HEK293 (cell line): ENCODE measurements around the gene SIGLEC10.
A peak's percentile ranks its signal among the peaks of the same experiment; 100 is the strongest.

Experiments
- CTCF ChIA-PET: fragments of 350-600 bp; formaldehyde crosslinking; extraction: SDS; loops from one replicate; lab custom pipeline; 2021; ENCODE audit warnings: antibody characterized with exemption; lab: Yijun Ruan, JAX
- POLR2A ChIA-PET: fragments of 300-600 bp; formaldehyde crosslinking; extraction: SDS; loops from one replicate; lab custom pipeline; 2020; ENCODE audit warnings: antibody characterized with exemption, inconsistent platforms; lab: Yijun Ruan, JAX
- H3K27ac ChIP-seq: fragments of 200-500 bp; sonication (Bioruptor generic); 2 replicates; pipeline ENCODE4 v1.5.1; 2014; ENCODE audit warnings: low read depth, low read length, control low read depth, inconsistent platforms; ENCODE audit errors: extremely low read depth
- H3K36me3 ChIP-seq, 2 experiments: fragments of 200-500 bp in 1 of 2; sonication (Bioruptor generic) in 1 of 2; 1 replicate in 1 of 2; 2 replicates in 1 of 2; pipeline ENCODE4 v1.5.1; 2014 to 2017; ENCODE audit warnings: inconsistent platforms in 2 of 2, low read length in 2 of 2; ENCODE audit not compliant: control insufficient read depth in 2 of 2, insufficient read depth in 1 of 2
- H3K4me1 ChIP-seq: fragments of 200-500 bp; sonication (Bioruptor generic); 2 replicates; pipeline ENCODE4 v1.5.1; 2014; ENCODE audit warnings: mild to moderate bottlenecking, low read length, inconsistent platforms; ENCODE audit not compliant: control insufficient read depth, insufficient read depth
- H3K4me3 ChIP-seq: 2 replicates; pipeline ENCODE4 v1.5.1; 2011; ENCODE audit warnings: low read depth, mild to moderate bottlenecking, control low read depth, low read length, moderate library complexity
- H3K9me3 ChIP-seq: fragments of 200-500 bp; sonication (Bioruptor generic); 2 replicates; pipeline ENCODE4 v1.5.1; 2014; ENCODE audit warnings: low read depth, low read length, inconsistent platforms; ENCODE audit not compliant: control insufficient read depth, insufficient read depth
- FEZF1 ChIP-seq: fragments of 450-650 bp; formaldehyde crosslinking; IDR thresholded peaks from 2 replicates; pipeline ENCODE4 v1.5.1; 2016; ENCODE audit warnings: missing biosample characterization, missing genetic modification characterization
- KLF9 ChIP-seq: fragments of 450-650 bp; formaldehyde crosslinking; IDR thresholded peaks from 2 replicates; pipeline ENCODE4 v1.5.1; 2016; ENCODE audit warnings: missing biosample characterization, missing genetic modification characterization, low read depth
- PRDM2 ChIP-seq: fragments of 450-650 bp; formaldehyde crosslinking; IDR thresholded peaks from 2 replicates; pipeline ENCODE4 v1.5.1; 2016; ENCODE audit warnings: missing biosample characterization, missing genetic modification characterization, borderline replicate concordance
- RBAK ChIP-seq: fragments of 450-650 bp; formaldehyde crosslinking; IDR thresholded peaks from 2 replicates; pipeline ENCODE4 v1.5.1; 2016; ENCODE audit warnings: missing biosample characterization, missing genetic modification characterization
- ZBTB20 ChIP-seq: fragments of 450-650 bp; formaldehyde crosslinking; IDR thresholded peaks from 2 replicates; pipeline ENCODE4 v1.5.1; 2016; ENCODE audit warnings: missing biosample characterization, missing genetic modification characterization
- ZNF10 ChIP-seq: fragments of 450-650 bp; formaldehyde crosslinking; IDR thresholded peaks from 2 replicates; pipeline ENCODE4 v1.5.1; 2017; ENCODE audit warnings: missing biosample characterization, missing genetic modification characterization
- ZNF114 ChIP-seq: fragments of 450-650 bp; formaldehyde crosslinking; IDR thresholded peaks from 2 replicates; pipeline ENCODE4 v1.5.0; 2017; ENCODE audit warnings: missing biosample characterization, missing genetic modification characterization
- ZNF341 ChIP-seq: fragments of 450-650 bp; formaldehyde crosslinking; IDR thresholded peaks from 2 replicates; pipeline ENCODE4; 2016; ENCODE audit warnings: low read depth, missing biosample characterization, missing genetic modification characterization
- ZNF354C ChIP-seq: fragments of 450-650 bp; formaldehyde crosslinking; IDR thresholded peaks from 2 replicates; pipeline ENCODE4 v1.5.1; 2016; ENCODE audit warnings: missing biosample characterization, missing genetic modification characterization, low read depth, borderline replicate concordance
- ZNF398 ChIP-seq: fragments of 450-650 bp; formaldehyde crosslinking; IDR thresholded peaks from 2 replicates; pipeline ENCODE4 v1.5.1; 2017; ENCODE audit warnings: missing biosample characterization, missing genetic modification characterization
- ZNF560 ChIP-seq: fragments of 450-650 bp; formaldehyde crosslinking; IDR thresholded peaks from 2 replicates; pipeline ENCODE4 v1.5.1; 2017; ENCODE audit warnings: missing biosample characterization, missing genetic modification characterization, borderline replicate concordance
- ZNF596 ChIP-seq: fragments of 450-650 bp; IDR thresholded peaks from 2 replicates; pipeline ENCODE4 v1.5.0; 2018; ENCODE audit warnings: missing biosample characterization, mild to moderate bottlenecking, missing genetic modification characterization, moderate library complexity
- ZNF623 ChIP-seq: fragments of 450-650 bp; formaldehyde crosslinking; IDR thresholded peaks from 2 replicates; pipeline ENCODE4 v1.5.1; 2016; ENCODE audit warnings: missing biosample characterization, missing genetic modification characterization

The SIGLEC10 gene

GRCh38 chr19:51370230-51370629, 47.2 kb downstream of the SIGLEC10 start (continued):
- TF ChIP-seq PRDM2 (no peak), ZNF623 (tag by site-specific recombination) (no peak), ZNF560 (tag by site-specific recombination) (no peak), ZNF10 (tag by site-specific recombination) (no peak), FEZF1 (no peak), ZNF354C (tag by site-specific recombination) (no peak), ZNF114 (tag by site-specific recombination) (no peak), KLF9 (no peak), RBAK (tag by site-specific recombination) (no peak), ZBTB20 (tag by site-specific recombination) (no peak)
- TF ChIP-seq, all 188 proteins: peak for 0

GRCh38 chr19:51368366-51369282, 48.8 kb downstream of the SIGLEC10 start, which contains the start of gene CLDND2:
Gene CLDND2 (minus strand): TSS chr19:51369003. CDS start chr19:51368577, 426 bp downstream.
- H3K4me1 ChIP-seq: peaks cover 4% of the 10 kb centered on the region
- peak within 1 kb of the TSS; percentile 85; the same call in 1 of the 2 replicates for H3K27ac ChIP-seq
- ChIA-PET POLR2A (interaction anchor here (0.8 to 2.7 kb wide), 8 partner anchors 9 to 34 kb away, joined by 4 to 37 read pairs (median 7); partner anchors contain the start of gene VSIG10L), CTCF (interaction anchor here (0.6 to 0.7 kb wide), 4 partner anchors 17 to 609 kb away, joined by 3 to 5 read pairs (median 3); no protein-coding TSS in a partner anchor)
- peak within 1 kb of the TSS; percentile 78 for H3K4me3 ChIP-seq
- H3K36me3 ChIP-seq: no peaks in the 10 kb centered on the region
- 0 out of 2 replicates have a peak, but pooled peaks have one; percentile 11 for TF ChIP-seq ZNF398 (tag by site-specific recombination)
- TF ChIP-seq ZNF341 (tag by site-specific recombination): peak; percentile 56
- TF ChIP-seq ZNF596 (tag by site-specific recombination): no peak
- H3K9me3 ChIP-seq: no peaks in the 10 kb centered on the region
